Bronchial epithelial cell (primary cell): ENCODE results near the gene IMPA2. TPM values are rescaled to one million over a fixed set of nuclear protein-coding genes. Genes with fewer than 3 reads are reported as not detected.
A peak's percentile ranks its signal among the peaks of the same experiment; 100 is the strongest.

ENCODE experiments used
- DNase-seq: peaks from one replicate; pipeline ENCODE4 v3.0.0-alpha.2; 2010; ENCODE audit warnings: low read depth
- FAIRE-seq: peaks from 2 replicates; lab custom pipeline; 2011; peaks lifted over from hg19 to GRCh38; lab: Jason Lieb, UNC
- H3K27me3 ChIP-seq: 2 replicates; pipeline ENCODE4 v1.5.1; 2011; ENCODE audit warnings: low read length; ENCODE audit not compliant: control insufficient read depth, insufficient read depth
- H3K36me3 ChIP-seq: 2 replicates; pipeline ENCODE4 v1.5.1; 2011; ENCODE audit warnings: low read length; ENCODE audit not compliant: control insufficient read depth, insufficient read depth
- H3K4me3 ChIP-seq: 2 replicates; pipeline ENCODE4 v1.5.1; 2011; ENCODE audit warnings: mild to moderate bottlenecking, low read depth, low read length, control low read depth
- CTCF ChIP-seq: IDR thresholded peaks from 2 replicates; pipeline ENCODE4 v1.5.1; 2011; ENCODE audit warnings: mild to moderate bottlenecking, moderate library complexity, low read length, control low read depth, inconsistent platforms; ENCODE audit not compliant: insufficient read depth, severe bottlenecking
- total RNA-seq: library from RNA; depleted of rRNA; stranded (reverse); fragments of >200 nt; gene quantifications from 2 replicates; pipeline ENCODE4 v1.2.1, GENCODE V29; 2014

The IMPA2 gene
- total RNA-seq, 1 donor from 2014 or later, result 66.1 TPM

GRCh38 chr18:11978956-11979355 lies 2.4 kb upstream of the IMPA2 start:
- no peak for DNase-seq
- Histone ChIP-seq H3K27me3 (no peaks in the 10 kb centered on the region), H3K36me3 (peaks cover 1% of the 10 kb centered on the region), H3K4me3 (no peak overlapping the region)
- FAIRE-seq, result no peak
- no peak for TF ChIP-seq CTCF

GRCh38 chr18:11980163-11980493 lies 1.2 kb upstream of the IMPA2 start:
- FAIRE-seq, result no peak

GRCh38 chr18:11980494-11981191 lies 664 bp upstream of the IMPA2 start:
- DNase-seq (peak; percentile 95), FAIRE-seq (no peak)
- Histone ChIP-seq H3K36me3 (peaks cover 2% of the 10 kb centered on the region), H3K27me3 (no peaks in the 10 kb centered on the region), H3K4me3 (peak overlapping the region; percentile 59)
- no peak for TF ChIP-seq CTCF

More at GRCh38 chr18:11980163-11980493, 1.2 kb upstream of the IMPA2 start:
- DNase-seq, result no peak
- peak overlapping the region; percentile 59 for H3K4me3 ChIP-seq
- H3K36me3 ChIP-seq, result peaks cover 2% of the 10 kb centered on the region
- H3K27me3 ChIP-seq, result no peaks in the 10 kb centered on the region
- no peak for TF ChIP-seq CTCF

- no peaks in the 10 kb centered on the region for H3K27me3 ChIP-seq
- DNase-seq (no peak), FAIRE-seq (no peak)
- no peak for TF ChIP-seq CTCF
- peak overlapping the region; percentile 66 for H3K4me3 ChIP-seq
- peaks cover 2% of the 10 kb centered on the region for H3K36me3 ChIP-seq
These were observed 448 bp downstream of the IMPA2 start for GRCh38 chr18:11981543-11982366.

GRCh38 chr18:11982981-11983380 lies 1.7 kb downstream of the IMPA2 start:
- H3K36me3 ChIP-seq, result peaks cover 2% of the 10 kb centered on the region
- H3K27me3 ChIP-seq, result no peaks in the 10 kb centered on the region
- DNase-seq, result no peak
- H3K4me3 ChIP-seq, result no peak overlapping the region
- FAIRE-seq, result no peak
- TF ChIP-seq CTCF, result no peak
